B cell (primary cell): ENCODE results near the gene ANK2.

Experiments used
- EZH2 ChIP-seq: IDR thresholded peaks from 2 replicates; pipeline ENCODE4 v1.6.1; 2012; ENCODE audit warnings: borderline replicate concordance, low read depth, mild to moderate bottlenecking, moderate library complexity, low read length; ENCODE audit not compliant: insufficient read depth, poor library complexity, severe bottlenecking
- TF ChIP-seq, protein P1 (sequence below): fragments of 200-600 bp; IDR thresholded peaks from one replicate; pipeline ENCODE4 v1.8.0; 2022; ENCODE audit warnings: antibody characterized with exemption, mild to moderate bottlenecking

DNA sequence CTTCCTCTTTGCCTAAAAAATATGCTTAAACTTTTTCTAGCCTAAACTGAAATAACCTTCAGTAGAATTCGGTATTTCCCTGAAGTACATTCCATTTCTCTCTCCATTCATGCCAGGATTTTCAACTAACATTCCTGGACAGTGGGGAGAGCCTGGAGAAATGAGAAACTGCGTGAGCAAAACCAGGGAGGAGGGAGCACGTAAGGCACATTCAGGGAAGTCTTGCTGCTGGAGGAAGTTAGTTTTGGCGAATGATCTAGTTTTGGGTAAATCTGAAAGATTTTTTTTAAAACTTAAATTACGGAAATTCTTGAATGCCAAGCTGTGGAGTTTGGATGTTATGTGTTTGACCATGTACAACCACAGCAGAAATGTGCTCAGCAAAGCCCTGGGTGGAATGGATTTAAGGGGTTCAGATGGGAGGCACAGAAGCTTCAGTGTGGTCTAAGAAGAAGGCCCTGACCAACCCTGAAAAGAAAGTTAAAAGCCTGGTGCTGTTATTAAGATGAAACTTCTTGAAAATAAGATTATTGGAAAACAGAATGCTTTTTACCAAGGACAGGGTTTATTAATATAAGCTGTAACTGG is 347.8 kb downstream of the ANK2 start:
- TF ChIP-seq, protein P1, sequence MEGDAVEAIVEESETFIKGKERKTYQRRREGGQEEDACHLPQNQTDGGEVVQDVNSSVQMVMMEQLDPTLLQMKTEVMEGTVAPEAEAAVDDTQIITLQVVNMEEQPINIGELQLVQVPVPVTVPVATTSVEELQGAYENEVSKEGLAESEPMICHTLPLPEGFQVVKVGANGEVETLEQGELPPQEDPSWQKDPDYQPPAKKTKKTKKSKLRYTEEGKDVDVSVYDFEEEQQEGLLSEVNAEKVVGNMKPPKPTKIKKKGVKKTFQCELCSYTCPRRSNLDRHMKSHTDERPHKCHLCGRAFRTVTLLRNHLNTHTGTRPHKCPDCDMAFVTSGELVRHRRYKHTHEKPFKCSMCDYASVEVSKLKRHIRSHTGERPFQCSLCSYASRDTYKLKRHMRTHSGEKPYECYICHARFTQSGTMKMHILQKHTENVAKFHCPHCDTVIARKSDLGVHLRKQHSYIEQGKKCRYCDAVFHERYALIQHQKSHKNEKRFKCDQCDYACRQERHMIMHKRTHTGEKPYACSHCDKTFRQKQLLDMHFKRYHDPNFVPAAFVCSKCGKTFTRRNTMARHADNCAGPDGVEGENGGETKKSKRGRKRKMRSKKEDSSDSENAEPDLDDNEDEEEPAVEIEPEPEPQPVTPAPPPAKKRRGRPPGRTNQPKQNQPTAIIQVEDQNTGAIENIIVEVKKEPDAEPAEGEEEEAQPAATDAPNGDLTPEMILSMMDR: no peak
- no peak for TF ChIP-seq EZH2
